ENCODE data around the gene HS6ST2.

- TF ChIP-seq CTCF (conservative IDR thresholded peaks at IDR 0.05; ENCODE audit: low read depth, low read length) (no peak), EZH2 (IDR thresholded peaks at IDR 0.05; ENCODE audit: low read length, unreplicated experiment) (no peak), EZH2phosphoT487 (IDR thresholded peaks at IDR 0.05; ENCODE audit: borderline replicate concordance, low read length) (no peak)
Measured at GRCh38 chrX:132956421-132957210, 1.8 kb downstream of the HS6ST2 start.
